ENCODE data around the gene RDX. TPM values are rescaled to one million over a fixed set of nuclear protein-coding genes. Genes with fewer than 3 reads are reported as not detected.

The RDX gene
- total RNA-seq, 1 experiment from 2014 or later: 131 TPM

DNA sequence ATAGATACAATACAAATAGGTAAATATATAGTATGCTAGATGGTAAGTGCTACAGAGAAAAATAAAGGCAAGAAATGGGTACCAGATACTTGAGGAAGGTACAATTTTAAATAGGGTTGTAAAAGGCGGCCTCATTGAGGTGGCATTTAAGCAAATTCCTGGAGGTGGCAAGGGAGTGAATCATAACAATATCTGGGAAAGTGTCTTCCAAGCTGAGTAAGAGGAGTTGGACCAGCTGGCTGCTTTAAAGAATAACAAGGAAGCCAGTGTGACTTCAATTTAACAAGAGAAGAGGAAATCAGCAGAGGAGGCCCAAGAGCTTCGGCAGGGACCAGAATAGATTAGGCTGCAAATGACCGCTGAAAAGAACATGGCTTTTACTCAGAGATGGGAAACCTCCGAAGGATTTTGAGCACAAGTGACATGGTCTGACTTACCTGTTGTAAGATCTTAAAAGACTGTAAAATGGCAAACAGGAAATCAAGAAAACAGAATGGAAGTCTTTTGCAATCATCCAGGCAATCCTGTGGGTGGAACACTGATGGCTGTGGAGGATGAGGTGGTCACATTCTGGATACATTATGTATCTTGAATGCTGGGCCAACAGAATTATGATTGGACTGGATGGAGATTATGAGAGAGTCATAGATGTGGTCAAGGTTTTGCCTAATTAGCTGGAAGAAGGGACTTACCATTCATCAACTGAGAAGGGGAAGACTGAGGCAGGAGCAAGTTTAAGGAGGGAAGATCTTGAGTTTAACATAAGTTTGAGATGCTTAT is 77.2 kb downstream of the RDX start:
- ChIA-PET POLR2A (no interaction called here), CTCF (no interaction called here), RAD21 (ENCODE audit: low non-redundant PET in 1 of 2, low total read pairs in 2 of 2, uncharacterized antibody in 2 of 2, unreplicated experiment in 2 of 2) (no interaction called here)
- H3K4me3 ChIP-seq (replicated peaks in 1 of 2; ENCODE audit: low read depth in 1 of 2, low read length in 2 of 2): no peak overlapping the region
- peaks cover 0 to 10% of the 10 kb centered on the region in 2 experiments; a peak in 1 of 4 replicates for H3K36me3 ChIP-seq (ENCODE audit: control insufficient read depth in 1 of 2, insufficient read depth in 2 of 2, low read length in 2 of 2)
- intact Hi-C loops (cut with micrococcal nuclease): no loop called here
- TF ChIP-seq, protein P1, sequence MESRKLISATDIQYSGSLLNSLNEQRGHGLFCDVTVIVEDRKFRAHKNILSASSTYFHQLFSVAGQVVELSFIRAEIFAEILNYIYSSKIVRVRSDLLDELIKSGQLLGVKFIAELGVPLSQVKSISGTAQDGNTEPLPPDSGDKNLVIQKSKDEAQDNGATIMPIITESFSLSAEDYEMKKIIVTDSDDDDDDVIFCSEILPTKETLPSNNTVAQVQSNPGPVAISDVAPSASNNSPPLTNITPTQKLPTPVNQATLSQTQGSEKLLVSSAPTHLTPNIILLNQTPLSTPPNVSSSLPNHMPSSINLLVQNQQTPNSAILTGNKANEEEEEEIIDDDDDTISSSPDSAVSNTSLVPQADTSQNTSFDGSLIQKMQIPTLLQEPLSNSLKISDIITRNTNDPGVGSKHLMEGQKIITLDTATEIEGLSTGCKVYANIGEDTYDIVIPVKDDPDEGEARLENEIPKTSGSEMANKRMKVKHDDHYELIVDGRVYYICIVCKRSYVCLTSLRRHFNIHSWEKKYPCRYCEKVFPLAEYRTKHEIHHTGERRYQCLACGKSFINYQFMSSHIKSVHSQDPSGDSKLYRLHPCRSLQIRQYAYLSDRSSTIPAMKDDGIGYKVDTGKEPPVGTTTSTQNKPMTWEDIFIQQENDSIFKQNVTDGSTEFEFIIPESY (IDR thresholded peaks at IDR 0.05; ENCODE audit: extremely low read depth, insufficient replicate concordance, low read length): no peak
- TF ChIP-seq ELF1 (IDR thresholded peaks at IDR 0.05; ENCODE audit: borderline replicate concordance, low read depth) (no peak), SIN3A (IDR thresholded peaks at IDR 0.05; ENCODE audit: low read depth) (no peak)
- no peak overlapping the region for H3K27ac ChIP-seq (ENCODE audit: low read depth, low read length)
- H3K4me2 ChIP-seq (ENCODE audit: low read length): no peak overlapping the region
- no peaks in the 10 kb centered on the region for H3K9me2 ChIP-seq (ENCODE audit: insufficient read depth)
- no peaks in the 10 kb centered on the region for H3K9me3 ChIP-seq (ENCODE audit: control insufficient read depth in 1 of 2, insufficient read depth in 1 of 2, low read depth in 1 of 2, low read length in 2 of 2)
- H3K4me1 ChIP-seq (ENCODE audit: control insufficient read depth in 1 of 2, insufficient read depth in 2 of 2, low read length in 2 of 2): no peaks in the 10 kb centered on the region
- no TSS peak for BruUV-seq (replicated peaks)
- H3K27me3 ChIP-seq (ENCODE audit: insufficient read depth, low read length): no peaks in the 10 kb centered on the region
- no peak overlapping the region for H2AFZ ChIP-seq (ENCODE audit: low read depth, low read length, poor library complexity, severe bottlenecking)
- ATAC-seq (no peak), DNase-seq (ENCODE audit: low read depth, low spot score) (no peak)
- no peaks in the 10 kb centered on the region for H4K20me1 ChIP-seq (ENCODE audit: insufficient read depth)
- no peaks in the 10 kb centered on the region for H3K79me2 ChIP-seq (ENCODE audit: insufficient read depth, low read length)
- H3K9ac ChIP-seq (ENCODE audit: low read length): no peak overlapping the region

DNA sequence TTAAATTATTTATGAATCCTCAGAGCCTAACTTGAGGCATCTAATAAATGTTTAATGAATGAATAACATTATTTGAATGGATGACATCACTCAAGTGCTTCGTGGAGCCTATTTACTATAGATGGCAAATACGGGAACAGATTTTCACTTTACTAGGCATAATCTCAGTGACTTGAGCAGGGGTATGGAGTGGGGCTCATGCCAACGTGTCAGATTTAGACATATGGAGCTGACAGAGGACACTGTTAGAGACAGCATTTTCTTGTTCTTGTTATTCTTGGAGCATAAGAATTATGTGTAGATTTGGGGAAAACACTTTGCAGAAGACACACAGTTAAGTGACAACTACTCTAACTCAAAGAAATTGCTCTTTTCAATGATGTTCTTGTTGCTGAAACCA is 78.5 kb downstream of the RDX start:
- Histone ChIP-seq H3K9ac (ENCODE audit: low read length) (no peak overlapping the region), H3K4me3 (replicated peaks in 1 of 2; ENCODE audit: low read depth in 1 of 2, low read length in 2 of 2) (no peak overlapping the region), H3K4me1 (ENCODE audit: control insufficient read depth in 1 of 2, insufficient read depth in 2 of 2, low read length in 2 of 2) (no peaks in the 10 kb centered on the region), H3K79me2 (ENCODE audit: insufficient read depth, low read length) (no peaks in the 10 kb centered on the region), H3K27me3 (ENCODE audit: insufficient read depth, low read length) (no peaks in the 10 kb centered on the region), H3K4me2 (ENCODE audit: low read length) (no peak overlapping the region), H2AFZ (ENCODE audit: low read depth, low read length, poor library complexity, severe bottlenecking) (no peak overlapping the region), H3K9me2 (ENCODE audit: insufficient read depth) (no peaks in the 10 kb centered on the region), H3K27ac (ENCODE audit: low read depth, low read length) (no peak overlapping the region), H4K20me1 (ENCODE audit: insufficient read depth) (no peaks in the 10 kb centered on the region), H3K36me3 (ENCODE audit: control insufficient read depth in 1 of 2, insufficient read depth in 2 of 2, low read length in 2 of 2) (peaks cover 0 to 10% of the 10 kb centered on the region in 2 experiments; a peak in 1 of 4 replicates), H3K9me3 (ENCODE audit: control insufficient read depth in 1 of 2, insufficient read depth in 1 of 2, low read depth in 1 of 2, low read length in 2 of 2) (no peaks in the 10 kb centered on the region)
- ChIA-PET CTCF (no interaction called here), RAD21 (ENCODE audit: low non-redundant PET in 1 of 2, low total read pairs in 2 of 2, uncharacterized antibody in 2 of 2, unreplicated experiment in 2 of 2) (no interaction called here), POLR2A (no interaction called here)
- BruUV-seq (replicated peaks): no TSS peak
- TF ChIP-seq CEBPB (IDR thresholded peaks at IDR 0.05; ENCODE audit: low read depth) (no peak), EZH2 (IDR thresholded peaks at IDR 0.05) (no peak), POLR2AphosphoS5 (IDR thresholded peaks at IDR 0.05; ENCODE audit: low read depth, low read length) (0 out of 2 replicates have a peak, but pooled peaks have one; percentile 20), TCF7L2 (IDR thresholded peaks at IDR 0.05; ENCODE audit: borderline replicate concordance, extremely low read depth, insufficient read depth, insufficient read length) (no peak), FOSL1 (IDR thresholded peaks at IDR 0.05; ENCODE audit: low read depth) (no peak), SP1 (IDR thresholded peaks at IDR 0.05; ENCODE audit: low read depth) (no peak), ELF1 (IDR thresholded peaks at IDR 0.05; ENCODE audit: borderline replicate concordance, low read depth) (no peak), YY1 (IDR thresholded peaks at IDR 0.05; ENCODE audit: extremely low read depth, insufficient replicate concordance, low read depth, low read length) (no peak)
- TF ChIP-seq, protein P2, sequence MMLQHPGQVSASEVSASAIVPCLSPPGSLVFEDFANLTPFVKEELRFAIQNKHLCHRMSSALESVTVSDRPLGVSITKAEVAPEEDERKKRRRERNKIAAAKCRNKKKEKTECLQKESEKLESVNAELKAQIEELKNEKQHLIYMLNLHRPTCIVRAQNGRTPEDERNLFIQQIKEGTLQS (IDR thresholded peaks at IDR 0.05): no peak
- intact Hi-C loops (cut with micrococcal nuclease): no loop called here
- DNase-seq (ENCODE audit: low read depth, low spot score): no peak
- no peak for ATAC-seq
